ENCODE data around the gene FHOD3. TPM values are rescaled to one million over a fixed set of nuclear protein-coding genes. Genes with fewer than 3 reads are reported as not detected.

FHOD3 gene
- total and polyA plus RNA-seq, 2 of the 8 experiments (the other 6 are each of a cell fraction or from before 2014, with no cell fraction given): 9.7 to 10.5 TPM

DNA sequence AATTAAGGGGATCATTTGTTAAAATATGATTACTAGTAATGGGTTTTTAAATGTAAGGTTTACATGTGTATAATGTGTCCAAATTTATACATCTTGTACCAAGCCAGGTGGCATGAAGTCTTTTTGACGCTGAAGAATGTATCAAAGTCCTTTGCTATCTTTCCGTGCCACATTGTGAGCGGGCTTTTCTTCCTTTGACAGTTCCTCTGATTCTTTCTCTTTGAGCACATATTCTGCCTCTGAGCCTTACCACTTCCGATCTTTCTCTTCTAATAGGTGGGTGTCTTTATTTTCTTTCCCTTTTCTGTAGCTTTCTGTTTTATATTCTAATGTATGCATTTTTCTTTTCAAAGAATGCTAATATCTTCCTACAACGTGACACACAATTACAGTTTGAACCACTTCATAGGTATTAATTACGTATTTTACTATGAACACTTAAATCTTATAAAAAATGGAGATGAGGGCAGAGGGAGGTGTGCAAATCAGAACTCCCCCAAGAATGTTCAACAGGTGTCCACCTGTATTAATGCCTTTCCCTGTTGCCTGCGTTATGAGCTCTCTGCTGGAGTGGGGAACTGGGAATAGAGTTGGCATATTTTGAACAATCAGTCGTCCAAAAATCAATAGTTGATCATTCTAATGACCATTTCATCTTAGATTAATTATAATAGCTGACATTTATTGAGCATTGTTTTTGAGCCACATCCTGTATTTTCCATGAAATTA, 355.8 kb downstream of the FHOD3 start (continued):
- TF ChIP-seq GABPA (IDR thresholded peaks at IDR 0.05; ENCODE audit: borderline replicate concordance, insufficient read depth, low read length): no peak
- TF ChIP-seq, protein P1, sequence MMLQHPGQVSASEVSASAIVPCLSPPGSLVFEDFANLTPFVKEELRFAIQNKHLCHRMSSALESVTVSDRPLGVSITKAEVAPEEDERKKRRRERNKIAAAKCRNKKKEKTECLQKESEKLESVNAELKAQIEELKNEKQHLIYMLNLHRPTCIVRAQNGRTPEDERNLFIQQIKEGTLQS (IDR thresholded peaks at IDR 0.05; ENCODE audit: insufficient read depth, low read depth, low read length): no peak
- no peak for TF ChIP-seq KDM4A (IDR thresholded peaks at IDR 0.05; ENCODE audit: low read depth, low read length, severe bottlenecking)
- no peak for TF ChIP-seq BRCA1 (IDR thresholded peaks at IDR 0.05; ENCODE audit: low read depth, low read length)
- TF ChIP-seq ZNF274 (IDR thresholded peaks at IDR 0.05; ENCODE audit: borderline replicate concordance, extremely low read depth, low read length): no peak
- TF ChIP-seq, protein P2, sequence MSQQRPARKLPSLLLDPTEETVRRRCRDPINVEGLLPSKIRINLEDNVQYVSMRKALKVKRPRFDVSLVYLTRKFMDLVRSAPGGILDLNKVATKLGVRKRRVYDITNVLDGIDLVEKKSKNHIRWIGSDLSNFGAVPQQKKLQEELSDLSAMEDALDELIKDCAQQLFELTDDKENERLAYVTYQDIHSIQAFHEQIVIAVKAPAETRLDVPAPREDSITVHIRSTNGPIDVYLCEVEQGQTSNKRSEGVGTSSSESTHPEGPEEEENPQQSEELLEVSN (IDR thresholded peaks at IDR 0.05): no peak
- no peak for TF ChIP-seq TAF1 (IDR thresholded peaks at IDR 0.05; ENCODE audit: low read depth, low read length)
- TF ChIP-seq CHD2 (IDR thresholded peaks at IDR 0.05; ENCODE audit: low read length): no peak
- TF ChIP-seq EP300 (IDR thresholded peaks at IDR 0.05; ENCODE audit: borderline replicate concordance in 1 of 2, low read depth in 2 of 2, low read length in 2 of 2): no peak
